ENCODE measurements around the gene SORBS1. TPM values are rescaled to one million over a fixed set of nuclear protein-coding genes. Genes with fewer than 3 reads are reported as not detected.

The SORBS1 gene
- total RNA-seq, 1 experiment from 2014 or later = 4.1 TPM

DNA sequence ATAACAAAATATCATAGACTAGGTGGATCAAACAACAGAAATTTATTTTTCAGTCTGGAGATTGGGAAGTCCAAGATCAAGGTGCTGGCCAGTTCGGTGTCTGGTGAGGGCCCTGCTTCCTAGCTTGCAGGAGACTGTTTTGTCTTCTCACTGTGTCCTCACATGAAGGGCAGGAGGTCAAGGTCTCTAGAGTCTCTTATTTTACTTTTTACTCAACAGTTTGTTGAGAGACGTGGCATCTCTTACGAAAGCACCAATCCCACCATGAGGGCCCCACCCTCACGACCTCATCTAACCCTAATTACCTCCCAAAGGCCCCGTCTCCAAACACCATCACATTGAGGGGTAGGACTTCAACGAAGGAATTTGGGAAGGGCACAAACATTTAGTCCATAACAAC lies 41.2 kb upstream of the SORBS1 start:
- no peak for ATAC-seq
- Histone ChIP-seq H3K9ac (ENCODE audit: low read length) (no peak overlapping the region), H3K4me2 (ENCODE audit: low read length) (no peak overlapping the region), H3K9me2 (replicated peaks; ENCODE audit: low read length) (no peaks in the 10 kb centered on the region), H3K27me3 (ENCODE audit: low read length) (no peaks in the 10 kb centered on the region), H3F3A (ENCODE audit: low read length, unreplicated experiment) (no peaks in the 10 kb centered on the region), H3K9me3 (ENCODE audit: low read length) (no peaks in the 10 kb centered on the region), H4K20me1 (ENCODE audit: low read length) (no peaks in the 10 kb centered on the region), H3K4me1 (ENCODE audit: insufficient read depth, low read length) (no peaks in the 10 kb centered on the region), H3K27ac (ENCODE audit: low read length) (no peak overlapping the region), H2AFZ (ENCODE audit: low read length) (no peak overlapping the region), H3K4me3 (ENCODE audit: low read length) (no peak overlapping the region), H3K79me2 (ENCODE audit: low read length) (no peaks in the 10 kb centered on the region), H3K36me3 (ENCODE audit: low read depth, low read length) (no peaks in the 10 kb centered on the region; the same call in 1 of the 2 replicates)
- CTCF ChIA-PET = interaction anchor here (0.6 kb wide), 1 partner anchor 225 kb away, joined by 3 read pairs; no protein-coding TSS in a partner anchor
- no TSS peak for BruUV-seq (replicated peaks)
- TF ChIP-seq EZH2phosphoT487 (IDR thresholded peaks at IDR 0.05; ENCODE audit: borderline replicate concordance, low read length) (no peak), EZH2 (IDR thresholded peaks at IDR 0.05; ENCODE audit: low read length, unreplicated experiment) (no peak)
- TF ChIP-seq, protein P1, sequence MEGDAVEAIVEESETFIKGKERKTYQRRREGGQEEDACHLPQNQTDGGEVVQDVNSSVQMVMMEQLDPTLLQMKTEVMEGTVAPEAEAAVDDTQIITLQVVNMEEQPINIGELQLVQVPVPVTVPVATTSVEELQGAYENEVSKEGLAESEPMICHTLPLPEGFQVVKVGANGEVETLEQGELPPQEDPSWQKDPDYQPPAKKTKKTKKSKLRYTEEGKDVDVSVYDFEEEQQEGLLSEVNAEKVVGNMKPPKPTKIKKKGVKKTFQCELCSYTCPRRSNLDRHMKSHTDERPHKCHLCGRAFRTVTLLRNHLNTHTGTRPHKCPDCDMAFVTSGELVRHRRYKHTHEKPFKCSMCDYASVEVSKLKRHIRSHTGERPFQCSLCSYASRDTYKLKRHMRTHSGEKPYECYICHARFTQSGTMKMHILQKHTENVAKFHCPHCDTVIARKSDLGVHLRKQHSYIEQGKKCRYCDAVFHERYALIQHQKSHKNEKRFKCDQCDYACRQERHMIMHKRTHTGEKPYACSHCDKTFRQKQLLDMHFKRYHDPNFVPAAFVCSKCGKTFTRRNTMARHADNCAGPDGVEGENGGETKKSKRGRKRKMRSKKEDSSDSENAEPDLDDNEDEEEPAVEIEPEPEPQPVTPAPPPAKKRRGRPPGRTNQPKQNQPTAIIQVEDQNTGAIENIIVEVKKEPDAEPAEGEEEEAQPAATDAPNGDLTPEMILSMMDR (conservative IDR thresholded peaks at IDR 0.05; ENCODE audit: low read depth, low read length) = no peak
- DNase-seq = no peak
- intact Hi-C loops (cut with micrococcal nuclease) = loop anchor here (10.0 kb wide), 1 partner anchor 388 kb away; no protein-coding TSS in a partner anchor
- POLR2A ChIA-PET (ENCODE audit: unreplicated experiment) = no interaction called here

DNA sequence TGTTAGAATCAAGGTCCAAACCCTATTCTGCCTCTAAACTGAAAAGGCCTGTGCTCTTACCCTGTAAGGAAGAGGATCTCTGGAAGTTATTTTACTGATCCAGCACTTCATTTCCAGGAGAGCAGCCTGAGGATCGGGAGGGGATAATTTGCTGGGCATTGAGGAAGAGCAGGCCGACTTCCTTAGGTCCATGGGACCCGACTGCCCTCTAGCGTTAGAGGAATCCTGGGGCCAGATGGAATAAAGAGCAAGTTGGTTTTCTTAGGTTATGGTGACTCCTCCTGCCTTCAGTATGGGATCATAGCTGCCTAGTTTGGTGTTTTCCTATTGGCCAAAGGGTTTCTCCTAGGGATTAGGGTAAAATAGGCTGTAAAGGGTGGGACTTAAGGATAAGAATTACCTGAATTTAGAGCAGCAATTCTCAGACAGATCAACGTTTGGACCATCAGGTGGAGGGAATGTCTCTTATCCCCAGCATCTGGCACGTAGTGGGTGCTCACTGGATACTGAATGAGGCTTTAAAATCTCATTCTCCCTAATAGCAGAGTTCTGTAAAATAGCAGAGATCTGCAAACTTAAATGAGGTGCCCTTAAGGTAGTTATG lies 40.0 kb upstream of the SORBS1 start:
- no peak overlapping the region; the same call in 1 of the 2 replicates for H2AFZ ChIP-seq (ENCODE audit: low read length)
- no peaks in the 10 kb centered on the region for H3K27me3 ChIP-seq (ENCODE audit: low read length)
- DNase-seq = peak; percentile 89
- BruUV-seq (replicated peaks) = no TSS peak
- H3K9me3 ChIP-seq (ENCODE audit: low read length) = no peaks in the 10 kb centered on the region
- no peaks in the 10 kb centered on the region for H3K79me2 ChIP-seq (ENCODE audit: low read length)
- no peaks in the 10 kb centered on the region for H3K36me3 ChIP-seq (ENCODE audit: low read depth, low read length)
- ATAC-seq = peak; percentile 94
- intact Hi-C loops (cut with micrococcal nuclease) = loop anchor here (1.0 to 10.0 kb wide), 5 partner anchors 40 to 386 kb away; partner anchors contain the start of gene SORBS1
- H3K4me2 ChIP-seq (ENCODE audit: low read length) = no peak overlapping the region
- no peaks in the 10 kb centered on the region for H3F3A ChIP-seq (ENCODE audit: low read length, unreplicated experiment)
- no peak overlapping the region for H3K27ac ChIP-seq (ENCODE audit: low read length)
- no peaks in the 10 kb centered on the region for H3K4me1 ChIP-seq (ENCODE audit: insufficient read depth, low read length)
- H3K4me3 ChIP-seq (ENCODE audit: low read length) = no peak overlapping the region
- TF ChIP-seq, protein P1 (conservative IDR thresholded peaks at IDR 0.05; ENCODE audit: low read depth, low read length) = peak; percentile 93
- no peak for TF ChIP-seq EZH2 (IDR thresholded peaks at IDR 0.05; ENCODE audit: low read length, unreplicated experiment)
- no peaks in the 10 kb centered on the region for H4K20me1 ChIP-seq (ENCODE audit: low read length)
- no peak overlapping the region for H3K9ac ChIP-seq (ENCODE audit: low read length)
- POLR2A ChIA-PET (ENCODE audit: unreplicated experiment) = no interaction called here
- H3K9me2 ChIP-seq (replicated peaks; ENCODE audit: low read length) = no peaks in the 10 kb centered on the region
- CTCF ChIA-PET = interaction anchor here (0.5 to 1.5 kb wide), 4 partner anchors 171 to 242 kb away, joined by 3 to 11 read pairs (median 7); no protein-coding TSS in a partner anchor

DNA sequence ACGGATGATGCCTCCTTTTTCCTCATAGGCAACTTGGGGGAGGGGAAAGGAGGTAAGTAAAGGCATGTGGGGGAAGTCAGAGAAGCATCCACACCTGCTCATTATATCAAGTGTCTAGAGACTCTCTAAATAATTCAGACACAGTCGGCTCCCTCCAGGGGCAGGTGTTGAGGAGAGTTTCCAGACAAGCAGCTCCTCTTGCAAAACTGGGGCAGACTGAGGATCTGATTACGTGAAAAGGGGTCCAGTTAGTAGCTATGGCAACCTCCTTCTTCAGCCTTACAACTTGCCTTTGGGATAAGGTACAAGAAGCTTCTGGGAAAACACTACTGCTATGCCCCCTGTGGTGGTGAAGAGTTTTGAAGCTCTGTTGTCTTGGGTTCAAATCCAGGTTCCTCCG lies 39.0 kb upstream of the SORBS1 start:
- no peak overlapping the region for H2AFZ ChIP-seq (ENCODE audit: low read length)
- H4K20me1 ChIP-seq (ENCODE audit: low read length) = no peaks in the 10 kb centered on the region
- no peaks in the 10 kb centered on the region for H3K27me3 ChIP-seq (ENCODE audit: low read length)
- H3K9ac ChIP-seq (ENCODE audit: low read length) = no peak overlapping the region
- ChIA-PET CTCF (interaction anchor here (1.5 kb wide), 2 partner anchors 170 to 226 kb away, joined by 10 to 11 read pairs; no protein-coding TSS in a partner anchor), POLR2A (ENCODE audit: unreplicated experiment) (no interaction called here)
- no peaks in the 10 kb centered on the region for H3K36me3 ChIP-seq (ENCODE audit: low read depth, low read length)
- TF ChIP-seq, protein P1 (conservative IDR thresholded peaks at IDR 0.05; ENCODE audit: low read depth, low read length) = no peak
- TF ChIP-seq EZH2 (IDR thresholded peaks at IDR 0.05; ENCODE audit: low read length, unreplicated experiment) (no peak), EZH2phosphoT487 (IDR thresholded peaks at IDR 0.05; ENCODE audit: borderline replicate concordance, low read length) (no peak)
- no peak overlapping the region for H3K4me2 ChIP-seq (ENCODE audit: low read length)
- no peak for ATAC-seq
- no peak for DNase-seq
- no peaks in the 10 kb centered on the region for H3K4me1 ChIP-seq (ENCODE audit: insufficient read depth, low read length)
- H3K27ac ChIP-seq (ENCODE audit: low read length) = no peak overlapping the region
- BruUV-seq (replicated peaks) = no TSS peak
- H3F3A ChIP-seq (ENCODE audit: low read length, unreplicated experiment) = no peaks in the 10 kb centered on the region
- no peaks in the 10 kb centered on the region for H3K9me2 ChIP-seq (replicated peaks; ENCODE audit: low read length)
- no peaks in the 10 kb centered on the region for H3K9me3 ChIP-seq (ENCODE audit: low read length)
- H3K79me2 ChIP-seq (ENCODE audit: low read length) = no peaks in the 10 kb centered on the region
- no peak overlapping the region for H3K4me3 ChIP-seq (ENCODE audit: low read length)
- intact Hi-C loops (cut with micrococcal nuclease) = loop anchor here (2.0 to 10.0 kb wide), 2 partner anchors 39 to 385 kb away; partner anchors contain the start of gene SORBS1
